ENCODE data around the gene PILRA. TPM values are rescaled to one million over a fixed set of nuclear protein-coding genes. Genes with fewer than 3 reads are reported as not detected.
A peak's percentile ranks its signal among the peaks of the same experiment; 100 is the strongest.
"Not testable (repeated sequence)": the region's sequence is repeated elsewhere in the genome, so short reads cannot be mapped to it uniquely, and the experiment has no call there.

Gene PILRA
- total RNA-seq, 1 donor from 2014 or later = 8.3 TPM

- no peaks in the 10 kb centered on the region for H3K27me3 ChIP-seq
- H3K4me1 ChIP-seq = peaks cover 4% of the 10 kb centered on the region
- TF ChIP-seq POLR2AphosphoS5 (IDR thresholded peaks at IDR 0.05; ENCODE audit: insufficient read depth in 1 of 2, low read depth in 1 of 2) (no peak), POLR2A (IDR thresholded peaks at IDR 0.05) (no peak)
- TF ChIP-seq, protein P1, sequence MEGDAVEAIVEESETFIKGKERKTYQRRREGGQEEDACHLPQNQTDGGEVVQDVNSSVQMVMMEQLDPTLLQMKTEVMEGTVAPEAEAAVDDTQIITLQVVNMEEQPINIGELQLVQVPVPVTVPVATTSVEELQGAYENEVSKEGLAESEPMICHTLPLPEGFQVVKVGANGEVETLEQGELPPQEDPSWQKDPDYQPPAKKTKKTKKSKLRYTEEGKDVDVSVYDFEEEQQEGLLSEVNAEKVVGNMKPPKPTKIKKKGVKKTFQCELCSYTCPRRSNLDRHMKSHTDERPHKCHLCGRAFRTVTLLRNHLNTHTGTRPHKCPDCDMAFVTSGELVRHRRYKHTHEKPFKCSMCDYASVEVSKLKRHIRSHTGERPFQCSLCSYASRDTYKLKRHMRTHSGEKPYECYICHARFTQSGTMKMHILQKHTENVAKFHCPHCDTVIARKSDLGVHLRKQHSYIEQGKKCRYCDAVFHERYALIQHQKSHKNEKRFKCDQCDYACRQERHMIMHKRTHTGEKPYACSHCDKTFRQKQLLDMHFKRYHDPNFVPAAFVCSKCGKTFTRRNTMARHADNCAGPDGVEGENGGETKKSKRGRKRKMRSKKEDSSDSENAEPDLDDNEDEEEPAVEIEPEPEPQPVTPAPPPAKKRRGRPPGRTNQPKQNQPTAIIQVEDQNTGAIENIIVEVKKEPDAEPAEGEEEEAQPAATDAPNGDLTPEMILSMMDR (IDR thresholded peaks at IDR 0.05) = no peak
- H3K4me3 ChIP-seq = no peak overlapping the region
- no peaks in the 10 kb centered on the region for H3K9me3 ChIP-seq
- intact Hi-C loops (cut with DNase I) = no loop called here
- no peaks in the 10 kb centered on the region for H3K36me3 ChIP-seq
- no peak overlapping the region for H3K27ac ChIP-seq
- no peak for DNase-seq (ENCODE audit: extremely low spot score in 2 of 2)
Measured at GRCh38 chr7:100372694-100373093, 593 bp upstream of the PILRA start.

DNA sequence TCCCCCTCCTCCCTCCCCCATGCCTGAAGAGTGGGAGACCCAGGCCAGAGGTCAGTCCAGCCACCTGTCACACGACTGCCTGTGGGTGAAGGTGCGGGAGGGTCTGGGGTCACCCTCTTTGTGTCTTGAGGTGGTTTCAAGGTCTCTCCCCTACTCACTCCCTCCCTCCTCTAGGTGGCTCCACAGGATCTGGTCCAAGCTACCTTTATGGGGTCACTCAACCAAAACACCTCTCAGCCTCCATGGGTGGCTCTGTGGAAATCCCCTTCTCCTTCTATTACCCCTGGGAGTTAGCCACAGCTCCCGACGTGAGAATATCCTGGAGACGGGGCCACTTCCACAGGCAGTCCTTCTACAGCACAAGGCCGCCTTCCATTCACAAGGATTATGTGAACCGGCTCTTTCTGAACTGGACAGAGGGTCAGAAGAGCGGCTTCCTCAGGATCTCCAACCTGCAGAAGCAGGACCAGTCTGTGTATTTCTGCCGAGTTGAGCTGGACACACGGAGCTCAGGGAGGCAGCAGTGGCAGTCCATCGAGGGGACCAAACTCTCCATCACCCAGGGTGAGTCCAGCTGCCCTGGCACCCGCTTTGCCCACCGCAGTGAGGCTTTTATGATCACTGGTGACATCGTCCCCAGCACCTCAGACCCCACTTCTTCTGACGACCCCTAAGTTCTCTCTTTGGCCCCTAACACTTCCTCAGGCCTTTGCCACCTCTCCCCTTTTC lies 747 bp downstream of the PILRA start:
- H3K27ac ChIP-seq; DNase-seq (ENCODE audit: extremely low spot score in 2 of 2); H3K36me3 ChIP-seq; H3K4me1 ChIP-seq; H3K4me3 ChIP-seq; intact Hi-C loops (cut with DNase I); H3K27me3 ChIP-seq; H3K9me3 ChIP-seq: not testable (repeated sequence)

GRCh38 chr7:100374601-100375000 lies 1.3 kb downstream of the PILRA start:
- H3K27ac ChIP-seq = no peak overlapping the region
- no peak for DNase-seq (ENCODE audit: extremely low spot score in 2 of 2)
- H3K36me3 ChIP-seq = no peaks in the 10 kb centered on the region
- no peaks in the 10 kb centered on the region for H3K9me3 ChIP-seq
- intact Hi-C loops (cut with DNase I) = no loop called here
- TF ChIP-seq, protein P1 (IDR thresholded peaks at IDR 0.05) = no peak
- TF ChIP-seq POLR2A (IDR thresholded peaks at IDR 0.05) (no peak), POLR2AphosphoS5 (IDR thresholded peaks at IDR 0.05; ENCODE audit: insufficient read depth in 1 of 2, low read depth in 1 of 2) (no peak)
- H3K4me1 ChIP-seq = peaks cover 9% of the 10 kb centered on the region
- H3K4me3 ChIP-seq = no peak overlapping the region
- H3K27me3 ChIP-seq = no peaks in the 10 kb centered on the region

- H3K4me1 ChIP-seq = peaks cover 9% of the 10 kb centered on the region
- no peaks in the 10 kb centered on the region for H3K9me3 ChIP-seq
- DNase-seq (ENCODE audit: extremely low spot score in 2 of 2) = no peak
- no peaks in the 10 kb centered on the region for H3K36me3 ChIP-seq
- intact Hi-C loops (cut with DNase I) = no loop called here
- H3K4me3 ChIP-seq = no peak overlapping the region
- H3K27me3 ChIP-seq = no peaks in the 10 kb centered on the region
- no peak overlapping the region for H3K27ac ChIP-seq
- no peak for TF ChIP-seq POLR2AphosphoS5 (IDR thresholded peaks at IDR 0.05; ENCODE audit: insufficient read depth in 1 of 2, low read depth in 1 of 2)
- TF ChIP-seq, protein P1 (IDR thresholded peaks at IDR 0.05) = no peak
- no peak for TF ChIP-seq POLR2A (IDR thresholded peaks at IDR 0.05)
Measured at GRCh38 chr7:100376066-100376465, 2.8 kb downstream of the PILRA start.

- no peaks in the 10 kb centered on the region for H3K27me3 ChIP-seq
- H3K36me3 ChIP-seq = no peaks in the 10 kb centered on the region
- no peak for DNase-seq (ENCODE audit: extremely low spot score in 2 of 2)
- TF ChIP-seq POLR2AphosphoS5 (IDR thresholded peaks at IDR 0.05; ENCODE audit: insufficient read depth in 1 of 2, low read depth in 1 of 2) (peak in 1 of 2 donors; percentile 5), POLR2A (IDR thresholded peaks at IDR 0.05) (no peak)
- TF ChIP-seq, protein P1 (IDR thresholded peaks at IDR 0.05) = no peak
- intact Hi-C loops (cut with DNase I) = no loop called here
- H3K9me3 ChIP-seq = no peaks in the 10 kb centered on the region
- peaks cover 5% of the 10 kb centered on the region for H3K4me1 ChIP-seq
- no peak overlapping the region for H3K4me3 ChIP-seq
- H3K27ac ChIP-seq = no peak overlapping the region
Measured at GRCh38 chr7:100378114-100378755, 4.9 kb downstream of the PILRA start.

Data from vagina (tissue), 2 donors.